Endothelial cell of umbilical vein (primary cell): ENCODE measurements around the gene MAMDC2. TPM values are rescaled to one million over a fixed set of nuclear protein-coding genes. Genes with fewer than 3 reads are reported as not detected.

Experiments
- BruUV-seq: library from RNA; stranded (reverse); fragments of 400-500 nt; replicated peaks from 2 replicates; lab custom pipeline; 2021; lab: Mats Ljungman, UMichigan
- CTCF ChIA-PET: fragments of 300-600, 350-600 bp; sonication (Branson Sonifier 250); formaldehyde crosslinking; loops from one replicate; lab custom pipeline; 2021; ENCODE audit warnings: antibody characterized with exemption, inconsistent platforms; lab: Charles Lee
- POLR2A ChIA-PET: fragments of 300-600, 350-600 bp; sonication (Branson Sonifier 250); formaldehyde crosslinking; loops from one replicate; lab custom pipeline; 2021; ENCODE audit warnings: antibody characterized with exemption, inconsistent platforms; lab: Charles Lee
- DNase-seq: peaks from one replicate; pipeline ENCODE4 v3.0.0-alpha.2; 2011; ENCODE audit warnings: low read depth, low spot score
- FAIRE-seq: peaks from 2 replicates; lab custom pipeline; 2011; peaks lifted over from hg19 to GRCh38; lab: Jason Lieb, UNC
- H2AFZ ChIP-seq: 2 replicates; pipeline ENCODE4 v1.6.0; 2012; ENCODE audit warnings: low read depth, low read length, control low read depth, inconsistent platforms
- H3K27ac ChIP-seq: 2 replicates; pipeline ENCODE4 v1.5.1; 2011; ENCODE audit warnings: low read depth, mild to moderate bottlenecking, control low read depth, low read length, moderate library complexity; ENCODE audit not compliant: insufficient read depth
- H3K27me3 ChIP-seq, 2 experiments: 2 replicates each; pipeline versions ENCODE4 v1.6.0 to v1.6.1; 2011; ENCODE audit warnings: low read length in 2 of 2, mixed read lengths in 1 of 2; ENCODE audit not compliant: control insufficient read depth in 2 of 2, insufficient read depth in 2 of 2
- H3K36me3 ChIP-seq, 2 experiments: 2 replicates in 1 of 2; 3 replicates in 1 of 2; pipeline ENCODE4 v1.5.1; 2011; ENCODE audit warnings: low read length in 2 of 2, mild to moderate bottlenecking in 1 of 2, moderate library complexity in 1 of 2; ENCODE audit not compliant: control insufficient read depth in 2 of 2, insufficient read depth in 2 of 2; ENCODE audit errors: extremely low read depth in 1 of 2
- H3K4me1 ChIP-seq: 3 replicates; pipeline ENCODE4 v1.5.1; 2011; ENCODE audit warnings: mild to moderate bottlenecking, low read length; ENCODE audit not compliant: control insufficient read depth, insufficient read depth; ENCODE audit errors: extremely low read depth
- H3K4me2 ChIP-seq: 2 replicates; pipeline ENCODE4 v1.6.1; 2011; ENCODE audit warnings: low read length, control low read depth, mixed read lengths; ENCODE audit not compliant: insufficient read depth
- H3K4me3 ChIP-seq, 3 experiments: fragments of 200-600 bp in 1 of 3; sonication (generic), shearing (Covaris generic) in 1 of 3; replicated peaks in 1 of 3; 2 replicates each; pipeline ENCODE4 v1.5.1; 2011 to 2016; ENCODE audit warnings: control low read depth in 3 of 3, low read length in 3 of 3, mild to moderate bottlenecking in 2 of 3, inconsistent platforms in 1 of 3, low read depth in 1 of 3, moderate library complexity in 1 of 3; ENCODE audit not compliant: insufficient read depth in 1 of 3
- H3K79me2 ChIP-seq: 2 replicates; pipeline ENCODE4 v1.6.0; 2012; ENCODE audit warnings: low read length, inconsistent platforms; ENCODE audit not compliant: control insufficient read depth, insufficient read depth
- H3K9ac ChIP-seq: replicated peaks from 2 replicates; pipeline ENCODE3; 2011; ENCODE audit warnings: low read length, control low read depth; ENCODE audit not compliant: insufficient read depth; ENCODE audit errors: extremely low read depth
- H3K9me1 ChIP-seq: replicated peaks from 3 replicates; pipeline ENCODE4 v1.6.0; 2011; ENCODE audit warnings: mild to moderate bottlenecking, low read length; ENCODE audit not compliant: control insufficient read depth, insufficient read depth; ENCODE audit errors: extremely low read depth
- H3K9me3 ChIP-seq: replicated peaks from 2 replicates; pipeline ENCODE4 v1.5.1; 2012; ENCODE audit warnings: low read length, inconsistent platforms; ENCODE audit not compliant: control insufficient read depth, insufficient read depth
- H4K20me1 ChIP-seq: replicated peaks from 2 replicates; pipeline ENCODE3; 2011; ENCODE audit warnings: mild to moderate bottlenecking, low read length; ENCODE audit not compliant: control insufficient read depth, insufficient read depth; ENCODE audit errors: extremely low read depth
- EZH2 ChIP-seq: IDR thresholded peaks from 2 replicates; pipeline ENCODE4 v1.6.1; 2012; ENCODE audit warnings: borderline replicate concordance, low read depth, mild to moderate bottlenecking, moderate library complexity, low read length, inconsistent platforms; ENCODE audit not compliant: severe bottlenecking
- FOS ChIP-seq: IDR thresholded peaks from 2 replicates; pipeline ENCODE4 v1.6.1; 2011; ENCODE audit warnings: mild to moderate bottlenecking, low read length, moderate library complexity, borderline replicate concordance; ENCODE audit not compliant: insufficient read depth
- GATA2 ChIP-seq: IDR thresholded peaks from 2 replicates; pipeline ENCODE4 v1.7.0; 2011; ENCODE audit warnings: low read depth, mild to moderate bottlenecking, moderate library complexity, mixed read lengths, low read length; ENCODE audit not compliant: insufficient read length, insufficient read depth
- JUN ChIP-seq: IDR thresholded peaks from 2 replicates; pipeline ENCODE4 v1.6.1; 2011; ENCODE audit warnings: borderline replicate concordance, low read depth; ENCODE audit not compliant: insufficient read length, insufficient read depth
- MYC ChIP-seq: IDR thresholded peaks from one replicate; pipeline ENCODE4 v1.6.1; 2011; ENCODE audit warnings: mild to moderate bottlenecking, low read depth, low read length
- POLR2A ChIP-seq: IDR thresholded peaks from 2 replicates; pipeline ENCODE4 v1.6.1; 2012; ENCODE audit warnings: low read depth, mild to moderate bottlenecking, control low read depth, low read length
- POLR2AphosphoS5 ChIP-seq: IDR thresholded peaks from 2 replicates; pipeline ENCODE4 v1.6.1; 2012; ENCODE audit warnings: low read depth, mild to moderate bottlenecking, control low read depth, low read length, moderate library complexity; ENCODE audit not compliant: insufficient read depth
- dilution Hi-C: fragments of 300-500 bp; cut with MboI; formaldehyde crosslinking; loops from one replicate; pipeline ENCODE4 v1.15.0; 2019; ENCODE audit warnings: low sequenced_read_pairs; ENCODE audit not compliant: extremely low pct_ligation_motif_present
- intact Hi-C: fragments of 100-400 bp; cut with micrococcal nuclease; formaldehyde crosslinking; loops from one replicate; pipeline ENCODE4 v1.10.0; 2022
- polyA plus RNA-seq, 4 experiments: library from polyadenylated mRNA; depleted of rRNA in 3 of 4; stranded (reverse) in 3 of 4; unstranded in 1 of 4; fragments of >200 nt; gene quantifications; 2 replicates each; pipeline versions ENCODE4 v1.2.1 to v1.2.3, GENCODE V29; 2011 to 2012; ENCODE audit warnings: missing spikeins in 1 of 4
- total RNA-seq: library from RNA; stranded (reverse); gene quantifications from 2 replicates; pipeline ENCODE4 v1.2.3, GENCODE V29; 2021
- TF ChIP-seq, protein P1 (sequence below): IDR thresholded peaks from 2 replicates; pipeline ENCODE4 v1.6.1; 2011; ENCODE audit not compliant: insufficient read depth, insufficient read length
- TF ChIP-seq, protein P2 (sequence below), 2 donors: IDR thresholded peaks; 1 replicate in 1 of 2; 2 replicates in 1 of 2; pipeline ENCODE4 v1.5.1; 2011; ENCODE audit warnings: low read length in 2 of 2, mild to moderate bottlenecking in 2 of 2, moderate library complexity in 2 of 2, control low read depth in 1 of 2, inconsistent platforms in 1 of 2, low read depth in 1 of 2; ENCODE audit not compliant: insufficient read depth in 1 of 2; ENCODE audit errors: extremely low read depth in 1 of 2

MAMDC2 gene
- total and polyA plus RNA-seq, 2 donors (not counting 3 experiments of a cell fraction or from before 2014, with no cell fraction given): 0.60 to 1.1 TPM

DNA sequence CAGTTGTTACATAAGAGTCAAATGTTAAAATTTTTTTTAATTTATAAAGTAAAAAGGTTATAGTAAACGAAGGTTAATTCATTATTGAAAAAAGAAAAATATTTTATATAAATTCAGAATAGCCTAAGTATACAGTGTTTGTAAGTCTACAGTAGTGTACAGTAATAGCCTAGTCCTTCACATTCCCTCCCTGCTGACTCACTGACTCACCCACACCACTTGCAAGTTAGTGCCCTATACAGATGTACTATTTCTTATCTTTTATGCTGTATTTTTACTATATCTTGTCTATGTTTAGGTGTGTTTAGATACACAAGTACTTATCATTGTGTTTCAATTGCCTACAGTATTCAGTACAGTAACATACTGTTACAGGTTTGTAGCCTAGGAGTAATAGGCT, 57.6 kb downstream of the MAMDC2 start:
- no peaks in the 10 kb centered on the region for H4K20me1 ChIP-seq
- BruUV-seq: no TSS peak
- no peaks in the 10 kb centered on the region for H3K79me2 ChIP-seq
- no peaks in the 10 kb centered on the region for H3K9me3 ChIP-seq
- H3K36me3 ChIP-seq: no peaks in the 10 kb centered on the region
- H3K4me3 ChIP-seq: no peak overlapping the region
- H3K4me2 ChIP-seq: no peak overlapping the region
- H3K9me1 ChIP-seq: no peaks in the 10 kb centered on the region
- no peak overlapping the region for H3K9ac ChIP-seq
- H2AFZ ChIP-seq: no peak overlapping the region
- TF ChIP-seq FOS (no peak), EZH2 (no peak), JUN (no peak), GATA2 (no peak), MYC (no peak), POLR2A (no peak), POLR2AphosphoS5 (no peak)
- TF ChIP-seq, protein P1, sequence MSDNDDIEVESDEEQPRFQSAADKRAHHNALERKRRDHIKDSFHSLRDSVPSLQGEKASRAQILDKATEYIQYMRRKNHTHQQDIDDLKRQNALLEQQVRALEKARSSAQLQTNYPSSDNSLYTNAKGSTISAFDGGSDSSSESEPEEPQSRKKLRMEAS: no peak
- TF ChIP-seq, protein P2, sequence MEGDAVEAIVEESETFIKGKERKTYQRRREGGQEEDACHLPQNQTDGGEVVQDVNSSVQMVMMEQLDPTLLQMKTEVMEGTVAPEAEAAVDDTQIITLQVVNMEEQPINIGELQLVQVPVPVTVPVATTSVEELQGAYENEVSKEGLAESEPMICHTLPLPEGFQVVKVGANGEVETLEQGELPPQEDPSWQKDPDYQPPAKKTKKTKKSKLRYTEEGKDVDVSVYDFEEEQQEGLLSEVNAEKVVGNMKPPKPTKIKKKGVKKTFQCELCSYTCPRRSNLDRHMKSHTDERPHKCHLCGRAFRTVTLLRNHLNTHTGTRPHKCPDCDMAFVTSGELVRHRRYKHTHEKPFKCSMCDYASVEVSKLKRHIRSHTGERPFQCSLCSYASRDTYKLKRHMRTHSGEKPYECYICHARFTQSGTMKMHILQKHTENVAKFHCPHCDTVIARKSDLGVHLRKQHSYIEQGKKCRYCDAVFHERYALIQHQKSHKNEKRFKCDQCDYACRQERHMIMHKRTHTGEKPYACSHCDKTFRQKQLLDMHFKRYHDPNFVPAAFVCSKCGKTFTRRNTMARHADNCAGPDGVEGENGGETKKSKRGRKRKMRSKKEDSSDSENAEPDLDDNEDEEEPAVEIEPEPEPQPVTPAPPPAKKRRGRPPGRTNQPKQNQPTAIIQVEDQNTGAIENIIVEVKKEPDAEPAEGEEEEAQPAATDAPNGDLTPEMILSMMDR (IDR thresholded peaks at IDR 0.05; ENCODE audit: extremely low read depth in 1 of 2, insufficient read depth in 1 of 2, low read depth in 1 of 2, low read length in 2 of 2): no peak
- dilution Hi-C loops: loop anchor here (25.0 kb wide), 1 partner anchor 139 kb away; no protein-coding TSS in a partner anchor
- peaks cover 8 to 20% of the 10 kb centered on the region in 2 experiments for H3K27me3 ChIP-seq
- POLR2A ChIA-PET: no interaction called here
- no peak for DNase-seq
- CTCF ChIA-PET: interaction anchor here (1.0 to 2.5 kb wide), 4 partner anchors 10 to 501 kb away, joined by 3 to 8 read pairs (median 4); no protein-coding TSS in a partner anchor
- H3K27ac ChIP-seq: no peak overlapping the region
- no peak for FAIRE-seq
- intact Hi-C loops: no loop called here
- H3K4me1 ChIP-seq: no peaks in the 10 kb centered on the region
